COLO668 (cell line): ENCODE results near the gene EMILIN2.
"Not testable (repeated sequence)": the region's sequence is repeated elsewhere in the genome, so short reads cannot be mapped to it uniquely, and the experiment has no call there.

Source experiments
- DNase-seq: peaks from one replicate; lab custom pipeline; 2025; ENCODE audit not compliant: unreplicated experiment; lab: John Stamatoyannopoulos, UW

EMILIN2 gene

GRCh38 chr18:2843146-2843545, 3.7 kb upstream of the EMILIN2 start:
- DNase-seq = no peak

- DNase-seq = no peak
These were observed 1.6 kb upstream of the EMILIN2 start for GRCh38 chr18:2845172-2845571.

- DNase-seq = no peak
These were observed 776 bp downstream of the EMILIN2 start for GRCh38 chr18:2847317-2848246.

- DNase-seq = no peak
These were observed 1.7 kb downstream of the EMILIN2 start for GRCh38 chr18:2848247-2849246.

- no peak for DNase-seq
These were observed 4.0 kb downstream of the EMILIN2 start for GRCh38 chr18:2850816-2851215.

GRCh38 chr18:2851771-2852170, 5.0 kb downstream of the EMILIN2 start:
- no peak for DNase-seq

GRCh38 chr18:2852460-2852859, 5.7 kb downstream of the EMILIN2 start:
- not testable (repeated sequence) for DNase-seq

- DNase-seq = no peak
These were observed 6.5 kb downstream of the EMILIN2 start for GRCh38 chr18:2853173-2853925.

GRCh38 chr18:2853926-2854664, 7.3 kb downstream of the EMILIN2 start:
- no peak for DNase-seq

GRCh38 chr18:2854875-2855274, 8.1 kb downstream of the EMILIN2 start:
- no peak for DNase-seq

- no peak for DNase-seq
These were observed 8.9 kb downstream of the EMILIN2 start for GRCh38 chr18:2855560-2856350.

GRCh38 chr18:2856547-2857170, 9.9 kb downstream of the EMILIN2 start:
- no peak for DNase-seq

GRCh38 chr18:2857491-2858131, 10.8 kb downstream of the EMILIN2 start:
- DNase-seq = no peak

GRCh38 chr18:2860397-2860796, 13.6 kb downstream of the EMILIN2 start:
- DNase-seq = not testable (repeated sequence)

GRCh38 chr18:2863997-2864396, 17.2 kb downstream of the EMILIN2 start:
- DNase-seq = not testable (repeated sequence)

GRCh38 chr18:2866465-2866864, 19.7 kb downstream of the EMILIN2 start:
- DNase-seq = not testable (repeated sequence)

GRCh38 chr18:2869207-2869606, 22.4 kb downstream of the EMILIN2 start:
- DNase-seq = no peak

GRCh38 chr18:2871111-2871720, 24.4 kb downstream of the EMILIN2 start:
- no peak for DNase-seq
